GM19324 (cell line): ENCODE measurements around the gene CDH18.

Experiments
- ATAC-seq: cut with Tn5 transposase; IDR thresholded peaks from one replicate; pipeline ENCODE4 v1.9.1; 2021; ENCODE audit warnings: mild to moderate bottlenecking, moderate library complexity; ENCODE audit not compliant: unreplicated experiment, low FRiP score

The CDH18 gene

GRCh38 chr5:19987612-19988361 lies at the start of gene CDH18:
TSS of gene CDH18 (minus strand) at chr5:19988200. CDS start at chr5:19838986, 149,214 bp downstream.
- ATAC-seq, result no peak

- ATAC-seq, result no peak
Observed at GRCh38 chr5:20034717-20035116, 46.7 kb upstream of the CDH18 start.

GRCh38 chr5:20033881-20034280 lies 45.9 kb upstream of the CDH18 start:
- ATAC-seq, result no peak

GRCh38 chr5:20032896-20033295 lies 44.9 kb upstream of the CDH18 start:
- no peak for ATAC-seq

- ATAC-seq, result no peak
Observed at GRCh38 chr5:20030125-20030524, 42.1 kb upstream of the CDH18 start.

- no peak for ATAC-seq
Observed at GRCh38 chr5:20029266-20029665, 41.3 kb upstream of the CDH18 start.

GRCh38 chr5:20028506-20028905 lies 40.5 kb upstream of the CDH18 start:
- ATAC-seq, result no peak

GRCh38 chr5:20023686-20024180 lies 35.7 kb upstream of the CDH18 start:
- ATAC-seq, result no peak

GRCh38 chr5:20020247-20020646 lies 32.2 kb upstream of the CDH18 start:
- no peak for ATAC-seq

- ATAC-seq, result no peak
Observed at GRCh38 chr5:20017021-20017420, 29.0 kb upstream of the CDH18 start.

GRCh38 chr5:20000416-20000815 lies 12.4 kb upstream of the CDH18 start:
- ATAC-seq, result no peak

GRCh38 chr5:19988457-19988856 lies 457 bp upstream of the CDH18 start:
- ATAC-seq, result no peak

GRCh38 chr5:19986806-19987205 lies 1.2 kb downstream of the CDH18 start:
- no peak for ATAC-seq

- no peak for ATAC-seq
Observed at GRCh38 chr5:19986031-19986619, 1.9 kb downstream of the CDH18 start.

GRCh38 chr5:19978476-19978875 lies 9.5 kb downstream of the CDH18 start:
- ATAC-seq, result no peak

GRCh38 chr5:19977099-19977498 lies 10.9 kb downstream of the CDH18 start:
- ATAC-seq, result no peak

GRCh38 chr5:19975795-19976194 lies 12.2 kb downstream of the CDH18 start:
- no peak for ATAC-seq

- no peak for ATAC-seq
Observed at GRCh38 chr5:19960451-19960850, 27.5 kb downstream of the CDH18 start.

- ATAC-seq, result no peak
Observed at GRCh38 chr5:19959830-19960384, 28.1 kb downstream of the CDH18 start.

- no peak for ATAC-seq
Observed at GRCh38 chr5:19950897-19951296, 37.1 kb downstream of the CDH18 start.

GRCh38 chr5:19940192-19940591 lies 47.8 kb downstream of the CDH18 start:
- ATAC-seq, result no peak

- ATAC-seq, result no peak
Observed at GRCh38 chr5:19930451-19930850, 57.5 kb downstream of the CDH18 start.
